ENCODE measurements around the gene CRISP2. TPM values are rescaled to one million over a fixed set of nuclear protein-coding genes. Genes with fewer than 3 reads are reported as not detected.

CRISP2 gene
- total and polyA plus RNA-seq, 2 donors (not counting 3 experiments of a cell fraction or from before 2014, with no cell fraction given): not detected

DNA sequence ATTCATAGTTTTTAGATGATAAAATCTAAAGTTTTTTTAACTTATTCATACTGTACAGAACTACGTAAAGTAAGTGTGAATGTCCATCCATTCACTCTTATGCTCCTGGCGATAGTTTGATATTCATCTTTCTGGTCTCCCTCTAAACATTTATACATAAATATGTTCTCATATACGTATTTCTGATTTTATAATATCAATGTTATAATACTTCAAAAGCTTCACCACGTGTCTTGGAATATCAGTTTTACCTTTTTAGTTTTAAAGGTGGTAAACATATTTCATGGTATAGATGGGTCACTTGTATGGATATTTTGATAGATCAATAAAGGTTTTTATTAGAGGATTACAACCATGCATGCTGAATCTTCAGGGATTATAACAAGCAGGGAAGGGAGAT, 66.4 kb downstream of the CRISP2 start:
- H2AFZ ChIP-seq (ENCODE audit: low read depth, low read length): no peak overlapping the region
- H3K27me3 ChIP-seq (ENCODE audit: control insufficient read depth in 2 of 2, insufficient read depth in 2 of 2, low read length in 2 of 2): peaks cover 0 to 2% of the 10 kb centered on the region in 2 experiments
- ChIA-PET POLR2A (no interaction called here), CTCF (interaction anchor here (0.9 kb wide), 1 partner anchor 31 kb away, joined by 3 read pairs; no protein-coding TSS in a partner anchor)
- no peaks in the 10 kb centered on the region for H3K9me3 ChIP-seq (replicated peaks; ENCODE audit: control insufficient read depth, insufficient read depth, low read length)
- no peak for FAIRE-seq
- no peaks in the 10 kb centered on the region for H3K36me3 ChIP-seq (ENCODE audit: control insufficient read depth in 2 of 2, extremely low read depth in 1 of 2, insufficient read depth in 2 of 2, low read length in 2 of 2)
- H4K20me1 ChIP-seq (replicated peaks; ENCODE audit: control insufficient read depth, extremely low read depth, insufficient read depth, low read length): no peaks in the 10 kb centered on the region
- H3K9ac ChIP-seq (replicated peaks; ENCODE audit: extremely low read depth, insufficient read depth, low read length): no peak overlapping the region
- intact Hi-C loops (cut with micrococcal nuclease): no loop called here
- no TSS peak for BruUV-seq (replicated peaks)
- H3K9me1 ChIP-seq (replicated peaks; ENCODE audit: control insufficient read depth, extremely low read depth, insufficient read depth, low read length): no peaks in the 10 kb centered on the region
- no peaks in the 10 kb centered on the region for H3K79me2 ChIP-seq (ENCODE audit: control insufficient read depth, insufficient read depth, low read length)
- dilution Hi-C loops (cut with MboI; ENCODE audit: extremely low pct_ligation_motif_present, low sequenced_read_pairs): no loop called here
- H3K27ac ChIP-seq (ENCODE audit: insufficient read depth, low read depth, low read length): no peak overlapping the region
- TF ChIP-seq, protein P1, sequence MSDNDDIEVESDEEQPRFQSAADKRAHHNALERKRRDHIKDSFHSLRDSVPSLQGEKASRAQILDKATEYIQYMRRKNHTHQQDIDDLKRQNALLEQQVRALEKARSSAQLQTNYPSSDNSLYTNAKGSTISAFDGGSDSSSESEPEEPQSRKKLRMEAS (IDR thresholded peaks at IDR 0.05; ENCODE audit: insufficient read depth, insufficient read length): no peak
- TF ChIP-seq MYC (IDR thresholded peaks at IDR 0.05; ENCODE audit: low read depth, low read length) (no peak), EZH2 (IDR thresholded peaks at IDR 0.05; ENCODE audit: borderline replicate concordance, low read depth, low read length, severe bottlenecking) (no peak), FOS (IDR thresholded peaks at IDR 0.05; ENCODE audit: borderline replicate concordance, insufficient read depth, low read length) (no peak), GATA2 (IDR thresholded peaks at IDR 0.05; ENCODE audit: insufficient read depth, insufficient read length, low read depth, low read length) (no peak), JUN (IDR thresholded peaks at IDR 0.05; ENCODE audit: borderline replicate concordance, insufficient read depth, insufficient read length, low read depth) (no peak), POLR2AphosphoS5 (IDR thresholded peaks at IDR 0.05; ENCODE audit: insufficient read depth, low read depth, low read length) (no peak), POLR2A (IDR thresholded peaks at IDR 0.05; ENCODE audit: low read depth, low read length) (no peak)
- TF ChIP-seq, protein P2, sequence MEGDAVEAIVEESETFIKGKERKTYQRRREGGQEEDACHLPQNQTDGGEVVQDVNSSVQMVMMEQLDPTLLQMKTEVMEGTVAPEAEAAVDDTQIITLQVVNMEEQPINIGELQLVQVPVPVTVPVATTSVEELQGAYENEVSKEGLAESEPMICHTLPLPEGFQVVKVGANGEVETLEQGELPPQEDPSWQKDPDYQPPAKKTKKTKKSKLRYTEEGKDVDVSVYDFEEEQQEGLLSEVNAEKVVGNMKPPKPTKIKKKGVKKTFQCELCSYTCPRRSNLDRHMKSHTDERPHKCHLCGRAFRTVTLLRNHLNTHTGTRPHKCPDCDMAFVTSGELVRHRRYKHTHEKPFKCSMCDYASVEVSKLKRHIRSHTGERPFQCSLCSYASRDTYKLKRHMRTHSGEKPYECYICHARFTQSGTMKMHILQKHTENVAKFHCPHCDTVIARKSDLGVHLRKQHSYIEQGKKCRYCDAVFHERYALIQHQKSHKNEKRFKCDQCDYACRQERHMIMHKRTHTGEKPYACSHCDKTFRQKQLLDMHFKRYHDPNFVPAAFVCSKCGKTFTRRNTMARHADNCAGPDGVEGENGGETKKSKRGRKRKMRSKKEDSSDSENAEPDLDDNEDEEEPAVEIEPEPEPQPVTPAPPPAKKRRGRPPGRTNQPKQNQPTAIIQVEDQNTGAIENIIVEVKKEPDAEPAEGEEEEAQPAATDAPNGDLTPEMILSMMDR (IDR thresholded peaks at IDR 0.05; ENCODE audit: extremely low read depth in 1 of 2, insufficient read depth in 1 of 2, low read depth in 1 of 2, low read length in 2 of 2): no peak
- no peak overlapping the region for H3K4me3 ChIP-seq (replicated peaks in 1 of 3; ENCODE audit: insufficient read depth in 1 of 3, low read depth in 1 of 3, low read length in 3 of 3)
- no peak overlapping the region for H3K4me2 ChIP-seq (ENCODE audit: insufficient read depth, low read length)
- DNase-seq (ENCODE audit: low read depth, low spot score): no peak
- H3K4me1 ChIP-seq (ENCODE audit: control insufficient read depth, extremely low read depth, insufficient read depth, low read length): no peaks in the 10 kb centered on the region
